Stimulated activated CD8-positive, alpha-beta memory T cell treated with anti-CD3 and anti-CD28 coated beads, Interleukin-15, amount 100 ng/mL, for 24 hours (primary cell): ENCODE data around the gene ACTMAP.
"Not testable (repeated sequence)": the region's sequence is repeated elsewhere in the genome, so short reads cannot be mapped to it uniquely, and the experiment has no call there.

Experiments used
- DNase-seq: peaks from one replicate; pipeline ENCODE4 v3.0.0-alpha.2; 2020; ENCODE audit warnings: low read depth

Gene ACTMAP

DNA sequence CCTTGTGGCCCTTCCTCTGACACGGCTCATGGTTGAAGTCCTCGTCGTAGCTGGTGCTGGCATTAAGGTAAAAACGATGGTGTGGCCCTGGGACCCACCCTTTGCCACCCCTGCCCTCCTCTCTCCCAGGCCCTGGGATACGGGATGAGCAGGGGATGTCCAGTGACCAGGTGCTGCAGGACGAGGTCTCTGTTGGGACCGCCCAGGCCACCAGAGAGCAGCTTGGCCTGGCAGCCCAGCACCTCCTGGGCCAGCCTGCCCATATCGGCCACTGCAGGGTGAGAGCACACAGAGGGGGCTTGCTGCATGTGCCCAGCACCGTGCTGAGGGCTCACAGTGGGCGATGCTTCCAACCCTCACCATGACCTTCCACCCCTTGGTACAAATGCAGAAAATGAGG, 6.4 kb downstream of the ACTMAP start:
- DNase-seq: no peak

DNA sequence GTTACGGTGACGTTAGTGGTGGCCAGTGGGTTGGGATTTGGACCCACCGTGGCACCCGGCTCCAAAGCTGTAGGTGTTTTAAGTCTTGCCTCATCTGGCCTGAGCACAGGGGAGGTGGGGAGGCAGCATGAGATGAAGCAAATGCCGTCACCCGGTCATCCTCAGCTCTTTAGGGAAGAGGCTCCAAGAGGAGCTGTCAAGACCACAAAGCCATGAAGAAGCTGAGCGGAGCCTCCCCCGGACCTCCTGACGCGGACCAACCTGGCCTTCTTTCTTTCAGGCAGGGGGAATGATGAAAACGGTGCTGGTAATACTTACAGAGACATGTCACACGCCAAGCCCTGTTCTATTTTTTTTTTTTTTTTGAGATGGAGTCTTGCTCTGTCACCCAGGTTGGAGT, 7.4 kb downstream of the ACTMAP start:
- DNase-seq: no peak

GRCh38 chr19:40742477-40742876, 7.8 kb downstream of the ACTMAP start:
- DNase-seq: no peak

DNA sequence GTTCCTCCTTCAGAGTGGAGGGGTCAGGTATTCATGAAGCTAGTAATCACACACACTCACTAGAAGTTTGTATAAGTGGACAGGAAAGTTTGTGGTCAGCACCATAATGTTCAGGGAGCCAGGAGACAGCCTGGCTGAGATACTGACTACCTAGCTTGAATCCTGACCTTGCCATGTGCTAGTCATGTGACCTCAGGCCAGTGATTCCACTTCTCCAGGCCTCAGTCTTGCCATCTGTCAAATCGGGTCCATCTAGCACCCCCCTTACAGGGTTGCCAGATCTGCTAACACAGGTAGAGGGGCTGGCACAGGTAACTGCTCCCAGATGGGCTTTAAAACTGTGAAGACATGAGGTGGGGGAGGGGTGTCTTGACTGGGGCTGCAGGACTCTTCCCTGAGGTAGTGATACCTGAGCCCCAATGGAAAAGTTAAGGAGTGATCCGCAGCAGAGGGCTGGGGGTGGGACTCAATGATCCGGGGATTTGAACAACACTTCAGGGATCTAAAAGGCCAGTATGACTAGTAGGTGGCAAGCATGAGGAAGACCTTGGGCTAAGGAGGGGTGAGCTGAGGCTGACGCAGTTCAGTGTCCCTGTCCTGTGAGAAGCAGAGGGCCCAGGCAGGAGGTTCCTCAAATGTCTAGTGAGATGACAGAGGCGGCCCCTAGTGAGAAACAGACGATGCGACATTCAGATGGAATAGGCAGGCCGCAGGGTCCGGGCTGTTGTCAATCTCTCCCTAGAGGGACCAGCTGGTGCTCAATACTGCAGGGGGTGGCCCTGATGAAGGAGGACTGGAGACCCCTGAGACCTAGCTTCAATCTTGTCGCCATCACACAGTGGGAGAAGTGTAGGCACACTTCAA, 8.5 kb downstream of the ACTMAP start:
- no peak for DNase-seq

DNA sequence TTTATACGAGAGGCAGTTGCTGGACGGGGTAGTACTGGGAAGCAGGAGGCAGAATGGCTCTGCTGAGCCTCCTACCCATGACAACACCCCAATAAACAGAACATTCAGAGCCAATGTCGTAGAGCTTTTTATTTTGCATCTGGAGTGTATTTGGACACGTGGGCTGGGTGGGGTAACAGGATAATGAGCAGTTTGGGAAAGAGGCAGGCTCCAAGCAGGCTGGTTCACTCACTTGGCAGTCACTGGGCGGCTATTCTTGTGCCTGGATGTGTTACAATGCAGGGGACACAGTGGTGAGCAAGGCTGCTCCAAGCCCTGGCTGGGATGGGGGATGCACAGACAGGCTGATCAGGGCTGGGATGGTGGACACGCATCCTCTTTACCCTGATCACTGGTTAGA, 9.5 kb downstream of the ACTMAP start:
- DNase-seq: no peak

GRCh38 chr19:40739871-40740703, 10.2 kb downstream of the ACTMAP start:
- no peak for DNase-seq

- no peak for DNase-seq
Measured at GRCh38 chr19:40739030-40739839, 11.0 kb downstream of the ACTMAP start.

DNA sequence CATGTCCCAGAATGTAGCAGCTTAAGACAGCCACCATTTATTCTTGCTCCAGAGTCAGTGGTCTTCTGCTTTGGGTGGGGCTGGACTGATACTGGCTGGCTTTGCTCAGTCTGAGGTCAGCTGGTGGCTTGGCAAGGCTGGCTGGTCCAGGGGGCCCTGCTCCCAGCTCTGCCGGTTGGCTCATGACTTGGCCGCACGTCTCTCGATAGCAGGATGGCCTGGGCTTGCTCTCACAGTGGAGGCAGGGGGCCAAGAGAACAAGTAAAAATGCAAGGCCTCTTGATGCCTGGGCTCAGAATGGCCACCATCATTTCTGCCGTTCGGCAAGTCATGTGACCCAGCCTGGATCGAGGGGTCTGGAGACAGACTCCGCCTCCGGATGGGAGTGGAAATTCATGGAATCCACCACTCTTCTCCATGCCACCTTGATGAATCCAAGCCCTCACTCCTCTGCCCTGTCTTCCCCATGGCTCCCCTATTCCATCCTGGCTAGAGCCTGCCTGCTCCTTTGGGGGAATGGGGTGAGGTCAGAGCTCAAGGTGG, 13.1 kb downstream of the ACTMAP start:
- no peak for DNase-seq

GRCh38 chr19:40736661-40737060, 13.6 kb downstream of the ACTMAP start:
- no peak for DNase-seq

DNA sequence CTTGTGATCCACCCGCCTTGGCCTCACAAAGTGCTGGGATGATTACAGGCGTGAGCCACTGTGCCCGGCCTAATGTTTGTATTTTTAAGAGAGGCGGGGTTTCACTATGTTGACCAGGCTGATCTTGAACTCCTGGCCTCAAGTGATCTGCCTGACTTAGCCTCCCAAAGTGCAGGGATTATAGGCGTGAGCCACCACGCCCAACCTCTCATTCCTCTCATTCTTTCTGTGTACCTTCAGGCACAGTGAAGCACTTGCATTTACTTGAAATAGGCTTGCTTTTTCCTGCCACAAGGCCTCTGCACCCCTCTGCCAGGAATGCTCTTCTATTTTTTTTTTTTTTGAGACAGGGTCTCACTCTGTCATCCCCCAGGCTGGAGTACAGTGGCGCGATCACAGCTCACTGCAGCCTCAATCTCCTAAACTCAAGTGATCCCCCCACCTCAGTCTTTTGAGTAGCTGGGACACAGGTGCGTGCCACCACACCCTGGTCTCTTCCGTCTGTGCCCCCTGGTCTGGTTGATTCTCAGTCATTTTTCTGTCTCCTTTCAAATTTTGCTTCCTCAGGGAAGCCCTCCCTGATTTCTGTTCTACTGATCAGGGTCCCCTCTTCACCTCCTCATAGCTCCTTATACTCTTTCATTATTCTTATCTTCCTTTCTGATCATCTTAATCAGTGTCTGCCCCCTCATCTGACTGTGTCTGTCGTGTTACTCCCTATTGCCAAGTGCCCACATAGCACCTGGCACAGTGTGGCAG, 15.1 kb downstream of the ACTMAP start:
- DNase-seq: no peak

DNA sequence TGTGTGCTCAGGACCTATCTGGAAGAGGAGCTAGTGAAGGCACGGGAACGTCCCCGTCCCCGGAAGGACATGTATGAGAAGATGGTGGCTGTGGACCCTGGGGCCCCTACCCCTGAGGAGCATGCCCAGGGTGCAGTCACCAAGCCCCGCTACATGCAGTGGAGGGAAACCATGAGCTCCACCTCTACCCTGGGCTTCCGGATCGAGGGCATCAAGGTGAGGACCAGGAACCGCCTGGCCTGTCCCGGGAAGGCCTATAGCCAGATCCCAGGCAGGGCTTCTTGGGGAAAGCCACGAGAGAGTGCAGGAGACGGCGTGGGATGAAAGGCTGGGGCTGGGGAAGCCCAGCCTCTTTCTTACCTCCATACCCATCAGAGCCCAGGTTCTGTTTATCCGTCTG, 17.1 kb downstream of the ACTMAP start:
- no peak for DNase-seq

DNA sequence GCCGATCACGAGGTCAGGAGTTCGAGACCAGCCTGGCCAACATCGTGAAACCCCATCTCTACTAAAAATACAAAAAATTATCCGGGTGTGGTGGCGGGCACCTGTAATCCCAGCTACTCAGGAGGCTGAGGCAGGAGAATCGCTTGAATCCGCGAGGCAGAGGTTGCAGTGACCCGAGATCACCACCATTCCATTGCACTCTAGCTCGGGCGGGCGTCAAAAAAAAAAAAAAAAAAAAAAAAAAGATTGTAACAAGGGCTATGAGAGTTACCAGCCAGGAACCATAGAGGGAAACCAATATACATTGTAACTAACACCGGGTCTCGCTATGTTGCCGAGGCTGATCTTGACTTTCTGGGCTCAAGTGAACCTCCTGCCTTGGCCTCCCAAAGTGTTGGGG, 18.0 kb downstream of the ACTMAP start:
- not testable (repeated sequence) for DNase-seq

DNA sequence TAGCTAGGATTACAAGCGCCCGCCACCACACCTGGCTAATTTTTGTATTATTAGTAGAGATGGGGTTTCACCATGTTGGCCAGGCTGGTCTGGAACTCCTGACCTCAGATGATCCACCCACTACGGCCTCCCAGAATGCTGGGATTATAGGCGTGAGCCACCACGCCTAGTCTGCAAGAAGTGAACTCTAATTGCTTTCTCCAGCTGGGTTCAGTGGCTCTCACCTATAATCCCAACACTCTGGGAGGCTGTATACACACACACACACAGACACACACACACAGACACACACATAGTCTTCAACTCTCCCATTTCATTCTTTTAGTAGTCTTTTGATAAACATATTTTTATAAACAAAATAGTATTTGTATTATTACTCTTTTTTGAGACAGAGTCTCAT, 20.2 kb downstream of the ACTMAP start:
- not testable (repeated sequence) for DNase-seq

GRCh38 chr19:40726279-40726678, 24.0 kb downstream of the ACTMAP start:
- no peak for DNase-seq

DNA sequence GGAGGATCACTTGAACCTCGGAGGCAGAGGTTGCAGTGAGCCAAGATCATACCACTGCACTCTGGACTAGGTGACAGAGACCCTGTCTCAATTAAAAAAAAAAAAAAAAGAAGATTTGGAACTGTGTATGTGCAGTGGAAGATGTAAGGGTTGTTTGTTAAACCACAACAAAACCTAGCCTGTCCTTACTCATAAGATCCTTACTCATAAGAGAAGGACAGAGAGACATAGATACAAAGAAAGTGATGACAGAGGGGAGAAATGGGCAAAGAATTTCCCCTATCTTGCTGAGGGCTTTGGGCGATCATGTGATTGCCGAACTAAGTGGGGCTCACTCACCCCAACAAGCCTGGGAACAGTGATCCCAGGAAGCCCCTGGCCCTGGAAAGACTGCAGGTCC, 25.4 kb downstream of the ACTMAP start:
- DNase-seq: no peak

DNA sequence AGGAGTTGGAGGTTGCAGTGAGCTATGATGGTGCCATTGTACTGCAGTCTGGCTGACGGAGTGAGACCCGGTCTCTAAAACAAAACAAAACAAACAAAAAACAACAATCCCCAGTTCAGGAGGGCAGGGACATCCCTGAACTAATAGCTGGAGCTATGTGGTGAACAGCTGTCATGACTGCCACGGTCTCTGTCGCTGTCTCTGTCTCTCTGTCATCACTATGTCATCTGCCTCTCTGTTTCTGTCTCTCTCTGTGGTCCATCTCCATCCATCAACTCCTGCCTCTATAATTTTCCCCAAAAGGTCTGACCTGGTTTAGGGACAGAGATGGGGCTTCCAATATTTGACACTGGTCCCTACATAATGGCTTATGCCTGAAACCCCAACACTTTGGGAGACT, 26.0 kb downstream of the ACTMAP start:
- no peak for DNase-seq

- no peak for DNase-seq
Measured at GRCh38 chr19:40723661-40724254, 26.5 kb downstream of the ACTMAP start.

DNA sequence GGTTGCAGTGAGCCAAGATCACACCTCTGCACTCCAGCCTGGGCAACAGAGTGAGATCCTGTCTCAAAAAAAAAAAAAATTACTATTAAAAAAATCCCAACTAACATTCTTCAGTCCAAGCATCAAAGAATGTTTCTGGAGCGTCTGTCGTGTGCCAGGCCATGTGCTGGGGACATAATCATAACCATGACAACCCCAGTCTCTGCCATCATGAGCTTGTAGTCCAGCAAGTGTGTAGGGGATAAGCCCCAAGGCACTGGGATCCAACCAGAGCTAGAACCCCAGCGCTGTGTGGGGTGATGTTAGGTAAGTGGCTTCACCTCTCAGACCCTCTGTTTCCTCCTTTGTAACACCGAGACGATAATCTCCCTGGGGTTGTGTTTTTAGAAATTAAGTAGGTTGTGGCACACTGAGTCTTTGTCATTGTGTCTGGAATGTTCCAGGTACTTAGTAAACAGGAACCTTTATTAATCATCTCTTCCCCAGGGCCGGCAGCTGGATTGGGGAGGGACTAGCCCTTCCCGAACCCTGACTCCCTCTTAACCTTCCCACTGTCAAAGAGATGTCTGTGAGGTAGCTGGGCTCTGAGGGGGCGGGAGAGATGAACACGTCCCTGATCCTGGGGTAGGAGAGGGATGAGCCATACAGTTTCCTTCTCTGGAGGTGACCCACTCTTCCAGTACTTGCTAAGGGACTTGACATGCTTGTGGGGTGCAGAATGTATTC, 28.2 kb downstream of the ACTMAP start:
- DNase-seq: no peak

DNA sequence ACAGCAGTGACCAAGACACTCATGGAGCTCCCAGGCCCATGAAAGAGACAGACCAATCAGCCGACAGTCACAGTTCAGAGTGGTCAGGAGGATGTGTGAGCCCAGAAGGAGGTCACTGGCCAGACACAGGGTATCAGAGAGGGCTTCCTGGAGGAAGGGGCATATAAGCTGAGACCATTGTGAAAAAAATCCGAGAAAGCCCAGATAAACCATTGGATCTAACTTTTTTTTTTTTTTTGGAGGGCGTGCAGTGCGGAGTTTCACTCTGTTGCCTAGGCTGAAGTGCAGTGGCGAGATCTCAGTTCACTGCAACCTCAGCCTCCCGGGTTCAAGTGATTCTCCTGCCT, 29.2 kb downstream of the ACTMAP start:
- no peak for DNase-seq

- no peak for DNase-seq
Measured at GRCh38 chr19:40719414-40719894, 30.8 kb downstream of the ACTMAP start.
